HEK293 (cell line): ENCODE results near the gene ATP6V0A1.
A peak's percentile ranks its signal among the peaks of the same experiment; 100 is the strongest.
"Not testable (repeated sequence)": the region's sequence is repeated elsewhere in the genome, so short reads cannot be mapped to it uniquely, and the experiment has no call there.

Source experiments
- CTCF ChIA-PET: fragments of 350-600 bp; formaldehyde crosslinking; extraction: SDS; loops from one replicate; lab custom pipeline; 2021; ENCODE audit warnings: antibody characterized with exemption; lab: Yijun Ruan, JAX
- POLR2A ChIA-PET: fragments of 300-600 bp; formaldehyde crosslinking; extraction: SDS; loops from one replicate; lab custom pipeline; 2020; ENCODE audit warnings: antibody characterized with exemption, inconsistent platforms; lab: Yijun Ruan, JAX
- H3K27ac ChIP-seq: fragments of 200-500 bp; sonication (Bioruptor generic); 2 replicates; pipeline ENCODE4 v1.5.1; 2014; ENCODE audit warnings: low read depth, low read length, control low read depth, inconsistent platforms; ENCODE audit errors: extremely low read depth
- H3K36me3 ChIP-seq, 2 experiments: fragments of 200-500 bp in 1 of 2; sonication (Bioruptor generic) in 1 of 2; 1 replicate in 1 of 2; 2 replicates in 1 of 2; pipeline ENCODE4 v1.5.1; 2014 to 2017; ENCODE audit warnings: inconsistent platforms in 2 of 2, low read length in 2 of 2; ENCODE audit not compliant: control insufficient read depth in 2 of 2, insufficient read depth in 1 of 2
- H3K4me1 ChIP-seq: fragments of 200-500 bp; sonication (Bioruptor generic); 2 replicates; pipeline ENCODE4 v1.5.1; 2014; ENCODE audit warnings: mild to moderate bottlenecking, low read length, inconsistent platforms; ENCODE audit not compliant: control insufficient read depth, insufficient read depth
- H3K4me3 ChIP-seq: 2 replicates; pipeline ENCODE4 v1.5.1; 2011; ENCODE audit warnings: low read depth, mild to moderate bottlenecking, control low read depth, low read length, moderate library complexity
- H3K9me3 ChIP-seq: fragments of 200-500 bp; sonication (Bioruptor generic); 2 replicates; pipeline ENCODE4 v1.5.1; 2014; ENCODE audit warnings: low read depth, low read length, inconsistent platforms; ENCODE audit not compliant: control insufficient read depth, insufficient read depth
- GFI1B ChIP-seq: fragments of 450-650 bp; formaldehyde crosslinking; IDR thresholded peaks from 2 replicates; pipeline ENCODE4 v1.5.1; 2016; ENCODE audit warnings: missing biosample characterization, missing genetic modification characterization
- GLIS2 ChIP-seq: fragments of 450-650 bp; formaldehyde crosslinking; IDR thresholded peaks from 2 replicates; pipeline ENCODE4 v1.5.1; 2016; ENCODE audit warnings: missing biosample characterization, missing genetic modification characterization
- KLF8 ChIP-seq: fragments of 450-650 bp; formaldehyde crosslinking; IDR thresholded peaks from 2 replicates; pipeline ENCODE4 v1.5.1; 2016; ENCODE audit warnings: missing biosample characterization, missing genetic modification characterization
- MYNN ChIP-seq: fragments of 450-650 bp; formaldehyde crosslinking; IDR thresholded peaks from 2 replicates; pipeline ENCODE4 v1.5.1; 2016; ENCODE audit warnings: missing biosample characterization, missing genetic modification characterization, borderline replicate concordance
- REPIN1 ChIP-seq: fragments of 450-650 bp; formaldehyde crosslinking; IDR thresholded peaks from 2 replicates; pipeline ENCODE4 v1.5.1; 2017; ENCODE audit warnings: missing biosample characterization, missing genetic modification characterization, low read depth
- SCRT2 ChIP-seq: fragments of 450-650 bp; formaldehyde crosslinking; IDR thresholded peaks from 2 replicates; pipeline ENCODE4 v1.5.1; 2016; ENCODE audit warnings: missing biosample characterization, missing genetic modification characterization
- ZBTB17 ChIP-seq: fragments of 450-650 bp; formaldehyde crosslinking; IDR thresholded peaks from 2 replicates; pipeline ENCODE4 v1.5.1; 2016; ENCODE audit warnings: missing biosample characterization, missing genetic modification characterization
- ZBTB20 ChIP-seq: fragments of 450-650 bp; formaldehyde crosslinking; IDR thresholded peaks from 2 replicates; pipeline ENCODE4 v1.5.1; 2016; ENCODE audit warnings: missing biosample characterization, missing genetic modification characterization
- ZFP69B ChIP-seq: fragments of 450-650 bp; formaldehyde crosslinking; IDR thresholded peaks from 2 replicates; pipeline ENCODE4 v1.5.1; 2016; ENCODE audit warnings: missing biosample characterization, missing genetic modification characterization
- ZNF121 ChIP-seq: fragments of 450-650 bp; formaldehyde crosslinking; IDR thresholded peaks from 2 replicates; pipeline ENCODE4 v1.5.1; 2016; ENCODE audit warnings: missing biosample characterization, missing genetic modification characterization
- ZNF146 ChIP-seq: fragments of 450-650 bp; formaldehyde crosslinking; IDR thresholded peaks from 2 replicates; pipeline ENCODE4 v1.5.1; 2016; ENCODE audit warnings: missing biosample characterization, missing genetic modification characterization
- ZNF362 ChIP-seq: fragments of 450-650 bp; formaldehyde crosslinking; IDR thresholded peaks from 2 replicates; pipeline ENCODE4 v1.5.1; 2016; ENCODE audit warnings: missing biosample characterization, missing genetic modification characterization
- ZNF366 ChIP-seq: fragments of 450-650 bp; formaldehyde crosslinking; conservative IDR thresholded peaks from 2 replicates; pipeline ENCODE4 v1.5.1; 2016; ENCODE audit warnings: missing biosample characterization, missing genetic modification characterization
- ZNF391 ChIP-seq: fragments of 450-650 bp; formaldehyde crosslinking; IDR thresholded peaks from 2 replicates; pipeline ENCODE4 v1.5.1; 2016; ENCODE audit warnings: low read depth, missing biosample characterization, missing genetic modification characterization, borderline replicate concordance
- ZNF473 ChIP-seq: fragments of 450-650 bp; formaldehyde crosslinking; IDR thresholded peaks from 2 replicates; pipeline ENCODE4 v1.5.1; 2017; ENCODE audit warnings: missing biosample characterization, missing genetic modification characterization
- ZNF48 ChIP-seq: fragments of 450-650 bp; formaldehyde crosslinking; IDR thresholded peaks from 2 replicates; pipeline ENCODE4 v1.5.1; 2016; ENCODE audit warnings: missing biosample characterization, missing genetic modification characterization
- ZNF529 ChIP-seq: fragments of 450-650 bp; formaldehyde crosslinking; IDR thresholded peaks from 2 replicates; pipeline ENCODE4 v1.5.1; 2017; ENCODE audit warnings: missing genetic modification characterization, missing biosample characterization; ENCODE audit not compliant: insufficient replicate concordance
- ZNF548 ChIP-seq: fragments of 450-650 bp; formaldehyde crosslinking; IDR thresholded peaks from 2 replicates; pipeline ENCODE4 v1.5.1; 2016; ENCODE audit warnings: missing biosample characterization, missing genetic modification characterization
- ZNF571 ChIP-seq: fragments of 450-650 bp; formaldehyde crosslinking; IDR thresholded peaks from 2 replicates; pipeline ENCODE4 v1.5.0; 2017; ENCODE audit warnings: missing biosample characterization, missing genetic modification characterization
- ZNF664 ChIP-seq: fragments of 450-650 bp; formaldehyde crosslinking; IDR thresholded peaks from 2 replicates; pipeline ENCODE4 v1.5.1; 2016; ENCODE audit warnings: missing biosample characterization, missing genetic modification characterization
- ZNF692 ChIP-seq: fragments of 450-650 bp; formaldehyde crosslinking; IDR thresholded peaks from 2 replicates; pipeline ENCODE4 v1.5.1; 2016; ENCODE audit warnings: missing biosample characterization, missing genetic modification characterization

ATP6V0A1 gene

GRCh38 chr17:42453439-42453838 is 5.2 kb upstream of the ATP6V0A1 start:
- Histone ChIP-seq H3K4me3 (no peak overlapping the region), H3K27ac (no peak overlapping the region), H3K9me3 (no peaks in the 10 kb centered on the region), H3K4me1 (no peaks in the 10 kb centered on the region), H3K36me3 (no peaks in the 10 kb centered on the region)
- ChIA-PET CTCF (interaction anchor here (0.6 to 1.2 kb wide), 3 partner anchors 23 to 74 kb away, joined by 3 to 5 read pairs (median 4); no protein-coding TSS in a partner anchor), POLR2A (interaction anchor here (1.9 kb wide), 1 partner anchor 30 kb away, joined by 5 read pairs; the partner anchor contains the start of gene CAVIN1)
- TF ChIP-seq SCRT2 (tag by site-specific recombination) (peak; percentile 65), ZNF529 (no peak)

GRCh38 chr17:42454987-42455386 is 3.7 kb upstream of the ATP6V0A1 start:
- CTCF ChIA-PET: interaction anchor here (0.6 to 0.9 kb wide), 2 partner anchors 53 to 73 kb away, joined by 3 read pairs; no protein-coding TSS in a partner anchor

GRCh38 chr17:42456223-42457106 is 2.2 kb upstream of the ATP6V0A1 start:
- peaks cover 1 to 8% of the 10 kb centered on the region in 2 experiments for H3K36me3 ChIP-seq
- ChIA-PET POLR2A (interaction anchor here (1.4 kb wide), 1 partner anchor 9 kb away, joined by 3 read pairs; no protein-coding TSS in a partner anchor), CTCF (interaction anchor here (0.5 to 1.8 kb wide), 8 partner anchors 12 to 49 kb away, joined by 3 to 7 read pairs (median 4); no protein-coding TSS in a partner anchor)
- no peaks in the 10 kb centered on the region for H3K9me3 ChIP-seq
- TF ChIP-seq ZNF548 (tag by site-specific recombination) (no peak), ZBTB17 (tag by site-specific recombination) (peak; percentile 27; the same call in 1 of the 2 replicates), ZNF391 (no peak), REPIN1 (no peak), ZNF48 (tag by site-specific recombination) (no peak), ZNF692 (peak; percentile 73; the same call in 1 of the 2 replicates), ZNF664 (tag by site-specific recombination) (peak; percentile 89), ZNF473 (no peak), MYNN (0 out of 2 replicates have a peak, but pooled peaks have one; percentile 52), ZNF362 (0 out of 2 replicates have a peak, but pooled peaks have one; percentile 36), ZBTB20 (tag by site-specific recombination) (no peak), ZNF146 (tag by site-specific recombination) (no peak), ZNF366 (tag by site-specific recombination) (no peak), KLF8 (tag by site-specific recombination) (no peak), ZFP69B (tag by site-specific recombination) (peak; percentile 36; the same call in 1 of the 2 replicates), GLIS2 (tag by site-specific recombination) (no peak), GFI1B (no peak), ZNF571 (tag by site-specific recombination) (no peak)
- H3K4me3 ChIP-seq: no peak overlapping the region
- no peak overlapping the region for H3K27ac ChIP-seq
- peaks cover 5% of the 10 kb centered on the region for H3K4me1 ChIP-seq

More at GRCh38 chr17:42454987-42455386, 3.7 kb upstream of the ATP6V0A1 start:
- H3K4me3 ChIP-seq, H3K9me3 ChIP-seq, H3K27ac ChIP-seq, H3K36me3 ChIP-seq, H3K4me1 ChIP-seq: not testable (repeated sequence)
- TF ChIP-seq ZNF362 (0 out of 2 replicates have a peak, but pooled peaks have one; percentile 29), ZNF121 (tag by site-specific recombination) (peak; percentile 79; the same call in 1 of the 2 replicates)
- POLR2A ChIA-PET: interaction anchor here (1.9 kb wide), 1 partner anchor 32 kb away, joined by 5 read pairs; the partner anchor contains the start of gene CAVIN1
